22Rv1 (cell line): ENCODE data around the gene SYCN.

Source experiments
- CTCF ChIP-seq: fragments of 450-650 bp; IDR thresholded peaks from 2 replicates; pipeline ENCODE4 v1.5.1; 2017; ENCODE audit warnings: mild to moderate bottlenecking
- ZFX ChIP-seq: fragments of 450-650 bp; IDR thresholded peaks from 2 replicates; pipeline ENCODE4 v1.6.1; 2017; ENCODE audit warnings: antibody characterized with exemption, borderline replicate concordance

DNA sequence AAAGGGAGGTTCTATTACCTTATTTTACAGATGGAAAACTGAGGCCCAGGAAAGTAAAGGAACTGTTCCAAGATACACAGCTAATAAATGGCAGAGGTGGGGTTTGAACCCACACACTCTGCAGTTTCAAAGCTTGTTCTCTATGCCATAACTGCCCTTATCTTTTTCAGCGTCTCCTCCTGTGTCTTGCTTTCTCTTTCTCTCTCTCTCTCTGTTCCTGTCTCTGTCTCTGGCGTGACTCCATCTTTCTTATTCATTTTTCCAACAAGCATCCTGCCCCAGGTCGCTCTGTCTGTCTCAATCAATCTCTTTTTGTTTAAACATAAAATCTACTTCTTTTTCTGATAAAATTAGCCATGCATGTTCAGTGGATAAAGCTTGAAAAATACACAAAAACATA is 47.8 kb upstream of the SYCN start:
- TF ChIP-seq CTCF (no peak), ZFX (no peak)
